ENCODE results near the gene NME7. TPM values are rescaled to one million over a fixed set of nuclear protein-coding genes. Genes with fewer than 3 reads are reported as not detected.

NME7 gene
- total RNA-seq, 4 donors from 2014 or later = 1.9 to 15.9 (median 8.3) TPM

DNA sequence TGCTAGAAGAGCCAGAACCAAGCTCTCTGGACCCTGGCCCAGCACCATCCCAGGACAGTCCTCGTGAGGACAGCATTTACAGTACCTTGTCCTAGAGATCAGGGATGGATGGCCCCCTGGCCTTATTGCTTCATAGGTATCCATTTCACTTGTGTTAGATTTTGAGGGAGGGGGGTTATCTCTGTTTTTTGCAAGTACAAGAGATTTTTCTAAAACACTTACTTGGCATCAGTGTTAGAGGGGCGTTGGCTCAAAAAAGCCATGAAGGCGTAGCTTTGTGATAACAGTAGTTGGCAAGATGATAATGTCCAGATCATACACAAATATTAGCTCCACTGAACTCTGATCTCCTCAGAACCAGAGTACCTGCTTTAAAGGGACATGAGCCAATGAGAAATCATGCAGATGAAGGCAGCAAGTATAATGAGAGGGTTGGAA, 266.9 kb downstream of the NME7 start:
- 37 to 44% methylated on average over 2 to 3 of the region's 3 CpGs for WGBS, 2 donors (ENCODE audit: low coverage in 1 of 2)
- no peaks in the 10 kb centered on the region for H3K27me3 ChIP-seq
- intact Hi-C loops (cut with DNase I; ENCODE audit: low total_unique reads) (no loop called here), in situ Hi-C loops (cut with MboI; ENCODE audit: low pct_ligation_motif_present in 1 of 4, low pct_unique_long_range_greater_than_20kb in 1 of 4, low sequenced_read_pairs in 3 of 4) (loop anchor here in 2 of 4 donors (25.0 kb wide), 3 partner anchors 237 to 638 kb away; no protein-coding TSS in a partner anchor)
- DNase-seq = no peak
- peak in 2 of 3 donors; percentile 46 to 62 for TF ChIP-seq POLR2AphosphoS5 (IDR thresholded peaks at IDR 0.05)
- TF ChIP-seq POLR2A (IDR thresholded peaks at IDR 0.05) = no peak
- H3K4me3 ChIP-seq = no peak overlapping the region
- H3K9me3 ChIP-seq = no peaks in the 10 kb centered on the region
- peak overlapping the region; percentile 94 to 98 (median 96) for H3K27ac ChIP-seq
- no peaks in the 10 kb centered on the region for H3K36me3 ChIP-seq
- H3K4me1 ChIP-seq = peaks cover 0 to 46% (median 30%) of the 10 kb centered on the region in 4 donors

DNA sequence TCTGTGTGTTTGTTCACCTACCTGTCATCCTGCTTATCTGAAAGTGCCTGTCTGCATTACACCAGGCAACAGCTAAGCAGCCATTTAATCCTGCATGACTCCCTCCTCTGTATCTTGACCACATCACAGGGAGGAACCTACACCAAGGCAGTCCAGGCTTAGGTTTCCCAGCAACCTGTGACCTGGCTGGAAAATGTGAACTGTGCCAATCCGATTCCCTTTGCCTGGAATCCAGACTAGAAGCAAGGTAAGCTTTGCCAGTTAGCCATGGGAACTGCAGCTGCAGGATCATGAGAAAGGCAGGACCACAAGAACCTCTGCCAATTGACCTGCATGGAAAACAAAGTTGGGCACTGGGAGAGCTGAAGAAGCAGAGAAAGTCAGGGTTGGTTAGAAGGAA, 267.4 kb downstream of the NME7 start:
- in situ Hi-C loops (cut with MboI; ENCODE audit: low pct_ligation_motif_present in 1 of 4, low pct_unique_long_range_greater_than_20kb in 1 of 4, low sequenced_read_pairs in 3 of 4) = loop anchor here in 2 of 4 donors (25.0 kb wide), 3 partner anchors 237 to 638 kb away; no protein-coding TSS in a partner anchor
- Histone ChIP-seq H3K27me3 (no peaks in the 10 kb centered on the region), H3K4me1 (peaks cover 0 to 48% (median 26%) of the 10 kb centered on the region in 4 donors), H3K27ac (peak overlapping the region; percentile 11 to 98 (median 64)), H3K36me3 (no peaks in the 10 kb centered on the region), H3K4me3 (no peak overlapping the region), H3K9me3 (no peaks in the 10 kb centered on the region)
- TF ChIP-seq, protein P1, sequence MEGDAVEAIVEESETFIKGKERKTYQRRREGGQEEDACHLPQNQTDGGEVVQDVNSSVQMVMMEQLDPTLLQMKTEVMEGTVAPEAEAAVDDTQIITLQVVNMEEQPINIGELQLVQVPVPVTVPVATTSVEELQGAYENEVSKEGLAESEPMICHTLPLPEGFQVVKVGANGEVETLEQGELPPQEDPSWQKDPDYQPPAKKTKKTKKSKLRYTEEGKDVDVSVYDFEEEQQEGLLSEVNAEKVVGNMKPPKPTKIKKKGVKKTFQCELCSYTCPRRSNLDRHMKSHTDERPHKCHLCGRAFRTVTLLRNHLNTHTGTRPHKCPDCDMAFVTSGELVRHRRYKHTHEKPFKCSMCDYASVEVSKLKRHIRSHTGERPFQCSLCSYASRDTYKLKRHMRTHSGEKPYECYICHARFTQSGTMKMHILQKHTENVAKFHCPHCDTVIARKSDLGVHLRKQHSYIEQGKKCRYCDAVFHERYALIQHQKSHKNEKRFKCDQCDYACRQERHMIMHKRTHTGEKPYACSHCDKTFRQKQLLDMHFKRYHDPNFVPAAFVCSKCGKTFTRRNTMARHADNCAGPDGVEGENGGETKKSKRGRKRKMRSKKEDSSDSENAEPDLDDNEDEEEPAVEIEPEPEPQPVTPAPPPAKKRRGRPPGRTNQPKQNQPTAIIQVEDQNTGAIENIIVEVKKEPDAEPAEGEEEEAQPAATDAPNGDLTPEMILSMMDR (IDR thresholded peaks at IDR 0.05) = no peak
- TF ChIP-seq POLR2AphosphoS5 (IDR thresholded peaks at IDR 0.05) = no peak
- no peak for TF ChIP-seq EP300 (IDR thresholded peaks at IDR 0.05; ENCODE audit: low read depth)
- no peak for TF ChIP-seq POLR2A (IDR thresholded peaks at IDR 0.05)
- WGBS, 2 donors (ENCODE audit: low coverage in 1 of 2) = 55% methylated on average over 1 of the region's 1 CpG; no CpG with 5 or more reads in 1 of the 2 donors
- intact Hi-C loops (cut with DNase I; ENCODE audit: low total_unique reads) = no loop called here
- DNase-seq = no peak

DNA sequence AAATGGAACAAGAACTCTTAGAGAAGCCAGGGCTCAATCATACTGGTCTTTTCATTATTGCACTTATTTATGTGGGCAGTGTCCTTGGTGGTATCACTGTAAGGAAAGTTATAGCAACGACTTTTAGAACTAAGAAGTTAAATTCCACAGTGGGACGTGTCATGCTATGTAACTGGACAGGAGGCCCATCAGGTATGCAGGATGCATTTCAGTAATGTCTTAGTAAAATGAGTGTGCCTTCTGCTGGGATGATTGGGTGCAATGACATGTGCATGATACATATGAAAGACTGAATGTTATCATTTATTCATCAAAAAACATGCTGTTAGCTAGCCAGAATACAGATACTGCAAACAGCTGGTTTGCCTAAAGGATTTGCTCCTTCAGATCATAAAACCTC, 268.0 kb downstream of the NME7 start:
- no peaks in the 10 kb centered on the region for H3K9me3 ChIP-seq
- 73 to 93% methylated on average over 2 of the region's 2 CpGs for WGBS, 2 donors (ENCODE audit: low coverage in 1 of 2)
- H3K36me3 ChIP-seq = no peaks in the 10 kb centered on the region
- intact Hi-C loops (cut with DNase I; ENCODE audit: low total_unique reads) = no loop called here
- no peak for DNase-seq
- no peaks in the 10 kb centered on the region for H3K27me3 ChIP-seq
- H3K4me3 ChIP-seq = no peak overlapping the region
- no peak overlapping the region for H3K27ac ChIP-seq
- in situ Hi-C loops (cut with MboI; ENCODE audit: low pct_ligation_motif_present in 1 of 4, low pct_unique_long_range_greater_than_20kb in 1 of 4, low sequenced_read_pairs in 3 of 4) = no loop called here
- peaks cover 0 to 43% (median 21%) of the 10 kb centered on the region in 4 donors for H3K4me1 ChIP-seq
- TF ChIP-seq POLR2AphosphoS5 (IDR thresholded peaks at IDR 0.05) = no peak
- TF ChIP-seq, protein P1 (IDR thresholded peaks at IDR 0.05) = no peak
- no peak for TF ChIP-seq EP300 (IDR thresholded peaks at IDR 0.05; ENCODE audit: low read depth)
- no peak for TF ChIP-seq POLR2A (IDR thresholded peaks at IDR 0.05)

DNA sequence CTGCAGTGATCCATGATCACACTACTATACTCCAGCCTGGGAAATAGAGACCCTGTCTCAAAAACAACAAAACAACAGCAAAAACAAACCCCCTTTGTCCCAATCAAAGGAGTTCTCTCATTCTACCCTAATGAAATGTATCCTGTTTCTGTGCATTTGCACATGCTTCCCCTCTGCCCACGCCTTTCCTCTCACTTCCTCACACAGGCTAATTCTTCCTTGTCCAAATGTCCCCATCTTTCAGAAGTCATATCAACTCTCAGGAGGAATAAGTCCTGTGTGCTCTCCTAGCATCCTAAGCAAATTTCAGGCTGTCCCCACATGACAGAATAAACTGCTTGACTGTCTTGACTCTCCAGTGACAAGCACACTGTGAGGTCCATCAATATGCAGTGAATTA, 269.2 kb downstream of the NME7 start:
- H3K27me3 ChIP-seq = no peaks in the 10 kb centered on the region
- TF ChIP-seq POLR2A (IDR thresholded peaks at IDR 0.05) (no peak), EP300 (IDR thresholded peaks at IDR 0.05; ENCODE audit: low read depth) (no peak), POLR2AphosphoS5 (IDR thresholded peaks at IDR 0.05) (no peak)
- TF ChIP-seq, protein P1 (IDR thresholded peaks at IDR 0.05) = no peak
- intact Hi-C loops (cut with DNase I; ENCODE audit: low total_unique reads) = no loop called here
- in situ Hi-C loops (cut with MboI; ENCODE audit: low pct_ligation_motif_present in 1 of 4, low pct_unique_long_range_greater_than_20kb in 1 of 4, low sequenced_read_pairs in 3 of 4) = no loop called here
- H3K4me3 ChIP-seq = no peak overlapping the region
- H3K27ac ChIP-seq = no peak overlapping the region
- H3K4me1 ChIP-seq = peaks cover 0 to 33% (median 15%) of the 10 kb centered on the region in 4 donors
- H3K9me3 ChIP-seq = no peaks in the 10 kb centered on the region
- no peak for DNase-seq
- 81 to 83% methylated on average over 1 of the region's 1 CpG for WGBS, 2 donors (ENCODE audit: low coverage in 1 of 2)
- no peaks in the 10 kb centered on the region for H3K36me3 ChIP-seq
